Measurements from ENCODE around the gene WDPCP. TPM values are rescaled to one million over a fixed set of nuclear protein-coding genes. Genes with fewer than 3 reads are reported as not detected.
"Not testable (repeated sequence)": the region's sequence is repeated elsewhere in the genome, so short reads cannot be mapped to it uniquely, and the experiment has no call there.

WDPCP gene
- total and polyA plus RNA-seq, 2 donors: 5.5 to 10.4 TPM

DNA sequence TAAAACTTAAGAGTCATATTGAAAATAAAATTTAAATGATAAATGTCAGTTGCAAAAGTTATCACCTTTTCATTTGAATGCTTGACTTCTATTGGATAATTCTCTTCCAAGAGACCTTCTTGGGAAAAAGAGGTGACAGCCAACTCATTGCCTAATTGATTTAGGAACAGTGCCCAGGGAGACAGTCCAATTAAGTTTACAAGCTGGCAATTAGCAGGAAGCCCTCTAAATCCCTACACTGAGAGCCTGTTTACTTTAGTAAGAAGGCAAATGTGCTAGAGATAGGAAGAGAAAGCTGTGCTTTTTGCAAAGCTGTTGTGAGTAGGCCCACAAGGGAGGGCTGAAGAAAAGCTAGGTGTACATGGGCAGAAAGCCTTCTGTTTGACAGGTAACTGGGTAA, 189.1 kb downstream of the WDPCP start:
- H3K36me3 ChIP-seq (ENCODE audit: control insufficient read depth in 2 of 2, insufficient read depth in 2 of 2, low read length in 1 of 2): peaks cover 2% of the 10 kb centered on the region in 2 donors
- no peaks in the 10 kb centered on the region for H3K27me3 ChIP-seq (ENCODE audit: control insufficient read depth in 2 of 2, insufficient read depth in 1 of 2, low read length in 1 of 2)
- no peak overlapping the region for H3K4me3 ChIP-seq (ENCODE audit: low read length in 2 of 2)
- no peaks in the 10 kb centered on the region for H3K4me1 ChIP-seq (ENCODE audit: control insufficient read depth in 2 of 2, insufficient read depth in 2 of 2, low read length in 2 of 2)
- no peak for DNase-seq (ENCODE audit: low read depth in 6 of 9, low spot score in 9 of 9)
- H3K27ac ChIP-seq (ENCODE audit: low read depth in 1 of 2, low read length in 1 of 2): no peak overlapping the region
- no peaks in the 10 kb centered on the region for H3K9me3 ChIP-seq (ENCODE audit: control insufficient read depth in 2 of 2, insufficient read depth in 1 of 2, low read length in 1 of 2)

- WGBS: 95% methylated on average over 4 of the region's 4 CpGs
- H3K27me3 ChIP-seq (ENCODE audit: control insufficient read depth in 2 of 2, insufficient read depth in 1 of 2, low read length in 1 of 2): no peaks in the 10 kb centered on the region
- H3K36me3 ChIP-seq (ENCODE audit: control insufficient read depth in 2 of 2, insufficient read depth in 2 of 2, low read length in 1 of 2): no peaks in the 10 kb centered on the region
- no peak overlapping the region for H3K27ac ChIP-seq (ENCODE audit: low read depth in 1 of 2, low read length in 1 of 2)
- H3K9me3 ChIP-seq (ENCODE audit: control insufficient read depth in 2 of 2, insufficient read depth in 1 of 2, low read length in 1 of 2): no peaks in the 10 kb centered on the region
- H3K4me1 ChIP-seq (ENCODE audit: control insufficient read depth in 2 of 2, insufficient read depth in 2 of 2, low read length in 2 of 2): no peaks in the 10 kb centered on the region
- no peak for DNase-seq (ENCODE audit: low read depth in 6 of 9, low spot score in 9 of 9)
- H3K4me3 ChIP-seq (ENCODE audit: low read length in 2 of 2): no peak overlapping the region
These were observed 208.8 kb downstream of the WDPCP start for GRCh38 chr2:63379451-63379850.

- no peak for DNase-seq (ENCODE audit: low read depth in 6 of 9, low spot score in 9 of 9)
- no peak overlapping the region for H3K27ac ChIP-seq (ENCODE audit: low read depth in 1 of 2, low read length in 1 of 2)
- 96% methylated on average over 1 of the region's 1 CpG for WGBS
- no peaks in the 10 kb centered on the region for H3K36me3 ChIP-seq (ENCODE audit: control insufficient read depth in 2 of 2, insufficient read depth in 2 of 2, low read length in 1 of 2)
- H3K9me3 ChIP-seq (ENCODE audit: control insufficient read depth in 2 of 2, insufficient read depth in 1 of 2, low read length in 1 of 2): no peaks in the 10 kb centered on the region
- no peak overlapping the region for H3K4me3 ChIP-seq (ENCODE audit: low read length in 2 of 2)
- H3K27me3 ChIP-seq (ENCODE audit: control insufficient read depth in 2 of 2, insufficient read depth in 1 of 2, low read length in 1 of 2): no peaks in the 10 kb centered on the region
- no peaks in the 10 kb centered on the region for H3K4me1 ChIP-seq (ENCODE audit: control insufficient read depth in 2 of 2, insufficient read depth in 2 of 2, low read length in 2 of 2)
These were observed 209.7 kb downstream of the WDPCP start for GRCh38 chr2:63378589-63378988.

DNA sequence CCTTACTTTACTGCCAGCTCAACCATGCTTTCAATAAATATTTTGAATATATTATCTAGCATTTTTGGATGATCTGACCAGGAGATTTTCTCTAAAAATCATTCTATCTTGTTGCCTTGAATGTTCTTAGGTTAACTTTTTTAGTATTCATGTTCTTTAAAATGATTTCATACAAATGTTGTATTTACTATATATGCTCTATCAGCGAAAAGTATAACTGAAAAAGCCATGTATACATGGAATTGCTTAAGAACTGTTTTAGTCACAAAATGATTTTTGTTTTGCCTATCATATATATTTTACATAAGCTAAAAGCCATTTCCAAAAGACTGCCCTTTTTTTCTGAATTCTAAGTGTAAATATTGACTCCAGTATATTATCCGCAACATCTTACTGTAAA, 213.9 kb downstream of the WDPCP start:
- WGBS: 96% methylated on average over 2 of the region's 2 CpGs
- Histone ChIP-seq H3K9me3 (ENCODE audit: control insufficient read depth in 2 of 2, insufficient read depth in 1 of 2, low read length in 1 of 2) (no peaks in the 10 kb centered on the region), H3K4me3 (ENCODE audit: low read length in 2 of 2) (no peak overlapping the region), H3K27me3 (ENCODE audit: control insufficient read depth in 2 of 2, insufficient read depth in 1 of 2, low read length in 1 of 2) (no peaks in the 10 kb centered on the region), H3K4me1 (ENCODE audit: control insufficient read depth in 2 of 2, insufficient read depth in 2 of 2, low read length in 2 of 2) (no peaks in the 10 kb centered on the region), H3K36me3 (ENCODE audit: control insufficient read depth in 2 of 2, insufficient read depth in 2 of 2, low read length in 1 of 2) (no peaks in the 10 kb centered on the region), H3K27ac (ENCODE audit: low read depth in 1 of 2, low read length in 1 of 2) (no peak overlapping the region)
- no peak for DNase-seq (ENCODE audit: low read depth in 6 of 9, low spot score in 9 of 9)

GRCh38 chr2:63372549-63372948, 215.7 kb downstream of the WDPCP start:
- no peaks in the 10 kb centered on the region for H3K27me3 ChIP-seq (ENCODE audit: control insufficient read depth in 2 of 2, insufficient read depth in 1 of 2, low read length in 1 of 2)
- no peaks in the 10 kb centered on the region for H3K9me3 ChIP-seq (ENCODE audit: control insufficient read depth in 2 of 2, insufficient read depth in 1 of 2, low read length in 1 of 2)
- H3K36me3 ChIP-seq (ENCODE audit: control insufficient read depth in 2 of 2, insufficient read depth in 2 of 2, low read length in 1 of 2): no peaks in the 10 kb centered on the region
- WGBS: 99% methylated on average over 3 of the region's 3 CpGs
- no peak for DNase-seq (ENCODE audit: low read depth in 6 of 9, low spot score in 9 of 9)
- no peaks in the 10 kb centered on the region for H3K4me1 ChIP-seq (ENCODE audit: control insufficient read depth in 2 of 2, insufficient read depth in 2 of 2, low read length in 2 of 2)
- H3K4me3 ChIP-seq (ENCODE audit: low read length in 2 of 2): no peak overlapping the region
- H3K27ac ChIP-seq (ENCODE audit: low read depth in 1 of 2, low read length in 1 of 2): no peak overlapping the region

DNA sequence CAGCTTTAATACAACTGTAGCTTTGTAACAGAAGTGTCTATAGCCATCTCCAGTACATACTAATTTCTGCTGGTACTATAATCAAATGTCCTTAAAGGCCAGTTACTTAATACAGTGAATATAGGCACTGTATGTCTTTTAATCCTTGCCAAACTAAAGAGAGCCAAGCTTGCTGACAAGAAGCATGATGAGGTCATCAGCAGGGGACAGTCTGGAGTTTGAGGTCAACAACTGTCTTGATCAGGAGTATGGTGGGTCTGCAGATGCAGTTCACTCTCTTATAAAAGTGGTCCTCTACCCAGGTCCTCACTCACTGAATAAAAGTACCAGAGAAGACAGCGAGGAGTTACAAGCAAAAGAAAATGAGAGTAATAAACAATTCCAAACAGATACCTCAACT, 219.1 kb downstream of the WDPCP start:
- no peak for DNase-seq (ENCODE audit: low read depth in 6 of 9, low spot score in 9 of 9)
- no peak overlapping the region for H3K4me3 ChIP-seq (ENCODE audit: low read length in 2 of 2)
- 98% methylated on average over 1 of the region's 1 CpG for WGBS
- H3K36me3 ChIP-seq (ENCODE audit: control insufficient read depth in 2 of 2, insufficient read depth in 2 of 2, low read length in 1 of 2): no peaks in the 10 kb centered on the region
- no peaks in the 10 kb centered on the region for H3K27me3 ChIP-seq (ENCODE audit: control insufficient read depth in 2 of 2, insufficient read depth in 1 of 2, low read length in 1 of 2)
- H3K27ac ChIP-seq (ENCODE audit: low read depth in 1 of 2, low read length in 1 of 2): no peak overlapping the region
- H3K4me1 ChIP-seq (ENCODE audit: control insufficient read depth in 2 of 2, insufficient read depth in 2 of 2, low read length in 2 of 2): no peaks in the 10 kb centered on the region
- H3K9me3 ChIP-seq (ENCODE audit: control insufficient read depth in 2 of 2, insufficient read depth in 1 of 2, low read length in 1 of 2): no peaks in the 10 kb centered on the region

DNA sequence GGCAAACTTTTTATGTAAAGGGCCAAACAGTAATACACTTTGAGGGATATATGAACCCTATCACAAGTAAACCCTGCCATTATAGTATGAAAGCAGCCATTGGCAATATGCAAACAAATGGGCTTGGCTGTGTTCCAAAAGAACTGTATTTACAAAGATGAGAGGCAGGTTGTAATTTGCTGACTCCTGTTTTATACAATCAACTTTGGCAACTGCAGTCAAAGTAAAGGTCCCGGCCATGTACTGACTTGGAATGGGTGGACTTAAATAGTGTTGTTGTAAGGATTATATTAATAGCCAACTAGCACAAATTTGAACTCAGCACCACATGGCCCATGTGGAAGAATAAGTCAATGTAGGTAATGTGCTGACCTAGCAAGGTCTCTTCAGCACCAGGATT, 223.4 kb downstream of the WDPCP start:
- no peaks in the 10 kb centered on the region for H3K27me3 ChIP-seq (ENCODE audit: control insufficient read depth in 2 of 2, insufficient read depth in 1 of 2, low read length in 1 of 2)
- 95% methylated on average over 1 of the region's 1 CpG for WGBS
- no peak for DNase-seq (ENCODE audit: low read depth in 6 of 9, low spot score in 9 of 9)

GRCh38 chr2:63357722-63358121, 230.6 kb downstream of the WDPCP start:
- H3K36me3 ChIP-seq (ENCODE audit: control insufficient read depth in 2 of 2, insufficient read depth in 2 of 2, low read length in 1 of 2); H3K4me1 ChIP-seq (ENCODE audit: control insufficient read depth in 2 of 2, insufficient read depth in 2 of 2, low read length in 2 of 2); DNase-seq (ENCODE audit: low read depth in 6 of 9, low spot score in 9 of 9); H3K9me3 ChIP-seq (ENCODE audit: control insufficient read depth in 2 of 2, insufficient read depth in 1 of 2, low read length in 1 of 2); H3K27me3 ChIP-seq (ENCODE audit: control insufficient read depth in 2 of 2, insufficient read depth in 1 of 2, low read length in 1 of 2); H3K4me3 ChIP-seq (ENCODE audit: low read length in 2 of 2); H3K27ac ChIP-seq (ENCODE audit: low read depth in 1 of 2, low read length in 1 of 2): not testable (repeated sequence)
- 95% methylated on average over 1 of the region's 1 CpG for WGBS

More for the DNA sequence above, 223.4 kb downstream of the WDPCP start:
- Histone ChIP-seq H3K4me3 (ENCODE audit: low read length in 2 of 2) (no peak overlapping the region), H3K9me3 (ENCODE audit: control insufficient read depth in 2 of 2, insufficient read depth in 1 of 2, low read length in 1 of 2) (no peaks in the 10 kb centered on the region), H3K4me1 (ENCODE audit: control insufficient read depth in 2 of 2, insufficient read depth in 2 of 2, low read length in 2 of 2) (no peaks in the 10 kb centered on the region), H3K27ac (ENCODE audit: low read depth in 1 of 2, low read length in 1 of 2) (no peak overlapping the region), H3K36me3 (ENCODE audit: control insufficient read depth in 2 of 2, insufficient read depth in 2 of 2, low read length in 1 of 2) (no peaks in the 10 kb centered on the region)

GRCh38 chr2:63347361-63347760, 240.9 kb downstream of the WDPCP start:
- no peaks in the 10 kb centered on the region for H3K27me3 ChIP-seq (ENCODE audit: control insufficient read depth in 2 of 2, insufficient read depth in 1 of 2, low read length in 1 of 2)
- H3K27ac ChIP-seq (ENCODE audit: low read depth in 1 of 2, low read length in 1 of 2): no peak overlapping the region
- peaks cover 0 to 4% of the 10 kb centered on the region in 2 donors for H3K9me3 ChIP-seq (ENCODE audit: control insufficient read depth in 2 of 2, insufficient read depth in 1 of 2, low read length in 1 of 2)
- 99% methylated on average over 2 of the region's 2 CpGs for WGBS
- DNase-seq (ENCODE audit: low read depth in 6 of 9, low spot score in 9 of 9): no peak
- no peak overlapping the region for H3K4me3 ChIP-seq (ENCODE audit: low read length in 2 of 2)
- no peaks in the 10 kb centered on the region for H3K4me1 ChIP-seq (ENCODE audit: control insufficient read depth in 2 of 2, insufficient read depth in 2 of 2, low read length in 2 of 2)
- no peaks in the 10 kb centered on the region for H3K36me3 ChIP-seq (ENCODE audit: control insufficient read depth in 2 of 2, insufficient read depth in 2 of 2, low read length in 1 of 2)

- H3K27ac ChIP-seq (ENCODE audit: low read depth in 1 of 2, low read length in 1 of 2): no peak overlapping the region
- no peak overlapping the region for H3K4me3 ChIP-seq (ENCODE audit: low read length in 2 of 2)
- no peaks in the 10 kb centered on the region for H3K36me3 ChIP-seq (ENCODE audit: control insufficient read depth in 2 of 2, insufficient read depth in 2 of 2, low read length in 1 of 2)
- DNase-seq (ENCODE audit: low read depth in 6 of 9, low spot score in 9 of 9): no peak
- H3K4me1 ChIP-seq (ENCODE audit: control insufficient read depth in 2 of 2, insufficient read depth in 2 of 2, low read length in 2 of 2): no peaks in the 10 kb centered on the region
- H3K9me3 ChIP-seq (ENCODE audit: control insufficient read depth in 2 of 2, insufficient read depth in 1 of 2, low read length in 1 of 2): peaks cover 0 to 4% of the 10 kb centered on the region in 2 donors
- no peaks in the 10 kb centered on the region for H3K27me3 ChIP-seq (ENCODE audit: control insufficient read depth in 2 of 2, insufficient read depth in 1 of 2, low read length in 1 of 2)
These were observed 241.9 kb downstream of the WDPCP start for GRCh38 chr2:63346411-63346810.

Data from thymus (tissue), 11 donors.